HG03025 (cell line): ENCODE data around the gene CCDC167.
A peak's percentile ranks its signal among the peaks of the same experiment; 100 is the strongest.

Experiments
- ATAC-seq: cut with Tn5 transposase; IDR thresholded peaks from one replicate; pipeline ENCODE4 v1.9.1; 2021; ENCODE audit warnings: mild to moderate bottlenecking, moderate library complexity; ENCODE audit not compliant: unreplicated experiment, low FRiP score

CCDC167 gene

DNA sequence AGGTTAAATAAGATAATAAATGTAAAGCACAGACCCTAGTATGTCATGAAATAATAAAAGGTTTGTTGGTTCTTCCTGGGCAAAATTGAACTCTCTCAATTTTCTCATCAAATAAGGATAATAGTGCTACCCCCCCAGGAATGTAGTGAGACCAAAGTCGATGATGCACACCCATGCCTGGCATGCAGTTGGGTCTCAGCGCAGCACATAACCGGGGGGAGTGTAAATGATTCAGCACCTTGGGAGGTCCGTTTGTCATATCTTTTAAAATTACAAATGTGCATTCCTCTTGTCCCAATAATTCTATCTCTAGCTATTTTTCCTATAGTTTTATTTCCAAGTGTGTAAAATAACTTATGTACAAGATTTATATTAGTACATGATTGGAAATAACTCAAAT, 31.3 kb upstream of the CCDC167 start:
- ATAC-seq, result no peak

DNA sequence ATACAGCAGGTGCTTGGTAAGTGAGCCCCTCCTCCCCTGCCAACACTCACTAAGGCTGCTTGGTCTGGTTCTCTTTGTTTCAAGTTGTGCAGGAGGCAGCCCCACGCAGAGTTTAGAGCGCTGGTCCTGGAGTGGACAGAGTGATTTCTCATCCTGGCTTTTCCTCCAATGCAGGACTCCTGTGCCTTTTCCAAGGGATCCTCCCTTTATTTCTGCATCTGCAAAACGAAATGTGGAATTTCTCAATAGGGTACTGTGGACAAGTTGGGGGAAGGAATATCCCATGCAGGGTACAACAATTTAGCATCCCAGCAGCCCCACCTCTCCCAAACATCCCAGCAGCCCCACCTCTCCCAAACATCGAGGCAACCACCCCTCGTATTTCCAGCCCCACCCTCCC, 30.6 kb upstream of the CCDC167 start:
- no peak for ATAC-seq

DNA sequence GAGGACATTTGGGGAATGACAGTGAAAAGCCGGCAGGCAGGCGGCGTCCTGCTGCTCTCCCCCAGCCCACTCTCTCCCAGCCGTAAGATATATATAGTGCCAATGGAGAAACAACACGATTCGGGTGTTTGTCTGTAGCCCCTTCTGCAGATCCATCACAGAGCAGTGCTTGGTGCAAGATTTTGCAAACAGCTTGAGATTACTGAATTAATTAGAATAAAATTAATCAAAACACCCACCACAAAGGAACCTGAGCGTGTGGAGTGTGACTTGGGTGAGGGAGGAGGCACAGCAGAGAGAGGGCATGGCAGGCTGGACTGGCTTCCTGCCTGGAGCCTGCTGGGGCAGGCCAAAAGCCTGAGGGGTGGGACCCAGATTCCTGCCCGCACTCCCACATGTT, 28.8 kb upstream of the CCDC167 start:
- ATAC-seq, result no peak

DNA sequence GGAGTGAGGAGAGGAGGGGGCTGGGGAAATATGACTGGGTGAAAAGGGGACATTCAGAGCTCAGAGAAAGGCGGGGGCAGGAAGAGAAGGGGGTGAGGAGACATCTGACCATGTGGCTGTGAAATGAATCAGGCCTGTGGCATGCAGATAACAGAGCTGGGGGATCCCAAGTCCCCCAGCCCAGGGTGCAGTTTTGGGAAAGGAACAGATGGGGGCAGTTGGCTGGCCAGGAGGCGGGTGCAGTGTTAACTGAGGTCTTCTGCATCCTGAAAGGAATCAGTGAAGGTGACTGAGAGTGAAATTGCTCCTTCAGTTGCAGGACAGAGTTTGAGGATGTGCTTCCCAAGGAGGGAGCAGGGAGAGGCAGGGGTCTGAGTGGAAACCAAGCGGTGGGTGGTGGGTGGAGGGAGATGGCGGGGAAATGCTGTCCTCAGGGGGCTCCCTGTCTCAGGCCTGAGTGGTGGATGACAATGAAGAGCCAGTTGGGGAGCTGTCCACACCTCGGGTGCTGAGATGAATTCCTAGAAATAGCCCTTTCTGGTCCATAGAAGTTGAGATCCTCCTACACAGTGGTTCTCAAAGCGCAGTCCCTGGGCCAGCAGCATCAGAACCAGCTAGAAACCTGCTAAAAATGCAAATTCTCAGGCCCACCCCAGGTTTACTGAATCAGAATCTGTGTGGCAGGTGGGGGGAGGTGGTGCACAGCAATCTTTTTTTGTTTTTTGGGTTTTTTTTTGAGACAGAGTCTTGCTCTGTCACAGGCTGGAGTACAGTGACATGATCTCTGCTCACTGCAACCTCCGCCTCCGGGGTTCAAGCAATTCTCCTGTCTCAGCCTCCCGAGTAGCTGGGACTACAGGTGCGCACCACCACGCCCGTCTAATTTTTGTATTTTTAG, 26.0 kb upstream of the CCDC167 start:
- no peak for ATAC-seq

DNA sequence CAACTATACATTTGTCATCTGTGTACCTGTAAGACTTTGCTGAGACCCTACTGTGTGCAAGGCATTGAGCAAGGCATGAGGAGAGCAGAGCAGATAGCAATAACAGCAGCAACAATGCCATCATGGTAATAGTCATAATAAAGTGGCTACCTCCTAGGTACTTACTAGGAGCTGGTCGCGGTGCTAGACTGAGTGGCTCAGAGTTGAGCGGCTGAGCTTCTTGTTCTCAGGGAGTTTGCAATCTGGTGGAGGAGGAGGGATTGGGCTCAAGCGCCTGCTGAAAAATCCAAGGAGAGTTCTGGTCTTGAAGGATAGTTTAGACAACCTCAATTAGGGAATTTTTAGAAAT, 25.3 kb upstream of the CCDC167 start:
- ATAC-seq, result no peak

DNA sequence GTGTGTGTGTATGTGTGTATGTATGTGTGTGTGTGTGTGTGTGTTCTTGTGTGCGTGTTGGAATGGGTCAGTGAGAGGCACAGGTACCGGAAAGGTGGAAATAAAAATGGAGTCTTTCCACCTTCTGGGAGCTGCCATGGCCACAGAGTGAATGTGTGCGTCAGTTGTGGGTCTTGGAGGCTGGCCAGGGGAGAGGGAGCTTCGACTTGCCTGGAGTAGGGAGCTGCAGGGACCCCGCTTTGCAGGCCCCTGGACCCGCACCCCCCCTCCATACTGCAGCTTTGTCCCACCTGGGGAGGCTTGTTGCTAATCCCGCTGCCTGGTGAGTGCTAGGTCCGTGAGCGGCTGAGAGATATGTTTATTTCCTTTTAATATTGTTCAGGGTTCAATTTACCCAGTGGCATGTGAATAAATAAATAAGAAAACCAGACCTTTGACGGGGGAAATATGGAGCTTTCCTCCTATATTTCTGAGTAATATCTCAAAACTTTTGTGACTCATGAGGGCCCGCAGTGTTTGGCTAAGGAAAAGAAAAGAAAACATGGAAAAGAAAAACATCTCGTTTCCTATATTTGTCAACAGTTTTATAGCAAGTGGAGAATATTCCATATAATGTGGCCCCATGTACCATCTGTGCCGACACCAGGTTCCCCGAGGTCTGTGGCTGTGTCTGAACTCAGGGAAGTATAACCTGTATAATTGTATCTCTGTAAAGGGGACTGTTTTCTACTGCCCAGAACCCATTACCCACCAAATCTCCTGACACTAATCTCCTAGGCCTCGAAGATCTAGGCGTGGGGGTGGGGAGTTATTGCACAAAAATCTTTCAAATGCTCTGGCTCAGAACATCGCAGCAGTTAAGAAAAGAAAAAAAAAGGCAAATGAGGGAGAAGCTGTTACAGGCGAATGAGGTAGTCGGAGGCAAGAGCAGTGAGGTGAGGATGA, 24.6 kb upstream of the CCDC167 start:
- no peak for ATAC-seq

DNA sequence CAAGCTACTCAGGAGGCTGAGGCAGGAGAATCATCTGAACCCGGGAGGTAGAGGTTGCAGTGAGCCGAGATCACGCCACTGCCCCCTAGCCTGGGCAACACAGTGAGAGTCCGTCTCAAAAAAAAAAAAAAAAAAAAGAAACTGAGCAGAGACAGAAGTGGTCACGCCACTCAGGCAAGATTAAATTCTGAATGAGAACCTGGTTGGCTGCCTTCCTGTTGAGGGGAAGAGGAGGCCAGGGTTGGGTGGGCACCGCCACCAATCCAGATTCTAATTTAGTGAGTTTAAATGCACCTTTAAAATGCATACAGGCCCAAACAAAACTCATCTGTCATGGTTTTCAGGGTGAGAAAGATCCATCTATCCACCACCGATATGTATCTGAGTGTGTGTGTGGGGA, 23.7 kb upstream of the CCDC167 start:
- no peak for ATAC-seq

DNA sequence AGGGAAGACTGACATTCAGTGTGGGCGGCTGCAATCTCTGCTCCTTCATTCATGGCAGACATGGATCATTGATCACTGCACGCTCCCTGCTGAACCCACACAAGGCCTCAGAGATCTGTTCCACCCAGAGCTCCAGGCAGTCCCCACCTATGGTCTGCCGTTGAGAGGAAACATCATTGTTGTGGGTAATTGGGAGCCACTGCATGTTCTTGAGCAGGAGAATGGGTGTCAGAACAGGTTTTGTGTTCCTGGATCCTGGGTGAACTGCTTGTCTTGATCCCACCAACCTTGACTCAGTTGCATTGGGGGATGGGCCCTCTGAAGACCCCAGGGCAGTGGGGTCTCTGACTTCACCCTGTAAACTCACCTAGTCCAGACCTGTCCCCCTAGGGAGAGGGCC, 23.1 kb upstream of the CCDC167 start:
- ATAC-seq, result no peak

DNA sequence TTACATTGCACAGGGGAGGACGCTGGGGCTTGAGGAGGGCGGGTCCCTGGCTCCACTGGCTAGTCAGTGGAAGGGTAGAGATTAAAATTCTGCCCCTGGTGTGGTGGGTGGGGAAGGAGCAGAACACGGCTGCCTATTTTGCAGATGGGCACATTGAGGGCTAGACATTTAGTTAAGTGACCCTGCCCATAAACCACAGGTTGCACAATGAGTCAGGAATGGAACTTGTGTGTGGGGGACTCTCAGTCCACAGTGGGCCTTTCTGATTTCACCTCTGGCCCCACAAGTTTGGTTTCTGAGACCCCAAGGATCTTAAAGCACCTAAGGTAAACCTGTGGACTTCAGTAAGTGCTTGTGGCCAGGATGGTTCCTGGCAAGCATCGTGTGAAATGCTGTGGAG, 22.0 kb upstream of the CCDC167 start:
- ATAC-seq, result no peak

DNA sequence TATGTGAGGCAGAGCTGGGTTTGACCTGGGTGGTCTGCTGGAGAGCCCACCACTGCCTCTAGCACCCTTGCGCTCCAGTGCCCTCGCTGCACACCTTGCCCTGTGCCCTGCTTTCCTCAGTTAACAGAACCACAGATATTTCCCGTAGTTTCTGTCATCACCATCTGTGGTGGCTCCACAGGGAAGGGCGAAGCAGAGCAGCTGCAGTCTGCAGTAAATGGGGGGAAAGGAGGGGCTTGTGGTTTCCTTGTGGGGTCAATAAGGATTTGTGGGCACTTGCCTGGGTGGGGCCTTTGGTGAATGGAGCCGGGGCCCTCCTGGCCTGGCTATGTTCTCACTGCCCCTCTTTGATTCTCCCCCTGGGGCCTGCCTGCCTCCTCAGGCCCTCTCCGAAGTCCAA, 21.2 kb upstream of the CCDC167 start:
- no peak for ATAC-seq

DNA sequence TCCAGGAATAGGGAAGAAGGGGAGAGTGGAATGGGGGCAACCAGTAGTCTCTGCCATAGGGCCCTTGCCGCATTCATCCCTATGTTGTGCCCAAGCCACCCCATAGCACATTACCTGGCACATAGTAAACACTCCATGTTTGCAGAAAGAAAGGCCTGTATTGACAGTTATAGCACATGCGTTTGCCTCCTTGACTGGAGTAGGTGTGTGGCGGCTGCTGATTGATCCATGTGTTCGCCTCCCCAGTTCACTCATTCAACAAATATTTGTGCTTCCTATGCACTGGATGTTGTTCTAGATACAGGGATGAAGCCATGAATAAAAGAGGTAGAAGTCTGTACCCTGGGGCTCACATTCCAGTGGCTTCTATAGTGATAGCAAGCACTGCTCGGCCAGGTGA, 19.8 kb upstream of the CCDC167 start:
- ATAC-seq, result no peak

DNA sequence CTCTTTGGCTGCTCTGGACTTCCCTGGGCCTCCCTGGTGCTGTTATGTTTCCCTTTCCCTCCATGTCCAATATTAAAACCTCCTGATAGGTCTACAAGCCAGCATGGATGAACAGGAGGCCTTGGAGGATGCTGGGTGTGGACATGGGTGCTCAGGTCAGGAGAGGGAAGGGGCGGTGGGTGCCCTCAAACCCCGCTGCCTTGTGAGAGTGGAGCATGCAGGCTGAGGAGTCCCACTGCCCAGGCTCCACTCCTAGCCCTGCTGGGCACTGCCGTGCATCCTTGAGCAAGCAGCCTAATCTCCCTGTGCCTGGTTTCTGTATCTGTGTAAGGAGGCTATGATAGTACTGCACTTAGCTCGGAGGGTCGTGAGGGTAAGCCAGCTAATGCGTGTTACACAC, 18.4 kb upstream of the CCDC167 start:
- no peak for ATAC-seq

DNA sequence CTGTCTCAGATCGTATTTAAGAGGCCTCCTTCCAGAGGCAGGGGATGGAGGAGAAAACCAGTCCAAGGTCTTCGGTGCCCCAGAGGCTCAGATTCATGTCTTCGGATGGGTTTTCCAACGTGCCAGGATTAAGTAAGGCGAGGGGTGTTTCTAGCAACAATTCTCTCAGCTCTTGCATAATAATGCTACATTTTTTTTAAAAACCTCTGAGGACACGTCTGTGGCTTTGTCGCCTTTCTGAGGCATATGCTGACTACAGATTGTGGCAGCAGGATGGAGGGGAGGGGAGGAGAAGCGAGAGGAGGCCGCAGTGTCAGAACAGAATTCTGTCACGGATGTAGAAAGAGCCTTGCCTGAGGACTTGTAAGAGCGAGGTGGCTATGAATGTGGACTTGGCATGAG, 17.7 kb upstream of the CCDC167 start:
- peak; percentile 47 for ATAC-seq

DNA sequence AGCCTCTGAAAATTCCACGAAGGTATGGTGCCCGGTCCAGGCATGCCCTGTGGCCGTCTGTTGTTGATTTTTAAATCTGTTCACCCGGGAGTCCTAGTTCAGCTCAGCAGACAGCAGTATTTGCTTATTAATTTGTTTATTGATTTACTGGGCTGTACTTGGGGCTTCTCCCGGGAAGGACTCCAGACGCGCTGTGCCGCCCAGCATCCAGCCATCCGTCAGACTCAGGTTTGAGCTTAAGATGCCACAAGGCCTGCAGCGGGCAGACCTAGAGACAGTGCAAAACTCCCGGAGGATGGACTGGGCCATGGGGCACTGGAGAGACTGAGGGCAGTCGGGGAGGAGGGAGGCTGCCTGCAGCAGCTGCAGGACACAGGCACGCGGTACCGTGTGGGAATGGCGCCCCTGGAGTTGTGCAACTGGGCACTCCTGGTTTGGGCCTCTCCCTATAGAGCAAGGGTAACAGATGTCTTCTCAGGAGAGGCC, 17.3 kb upstream of the CCDC167 start:
- no peak for ATAC-seq

DNA sequence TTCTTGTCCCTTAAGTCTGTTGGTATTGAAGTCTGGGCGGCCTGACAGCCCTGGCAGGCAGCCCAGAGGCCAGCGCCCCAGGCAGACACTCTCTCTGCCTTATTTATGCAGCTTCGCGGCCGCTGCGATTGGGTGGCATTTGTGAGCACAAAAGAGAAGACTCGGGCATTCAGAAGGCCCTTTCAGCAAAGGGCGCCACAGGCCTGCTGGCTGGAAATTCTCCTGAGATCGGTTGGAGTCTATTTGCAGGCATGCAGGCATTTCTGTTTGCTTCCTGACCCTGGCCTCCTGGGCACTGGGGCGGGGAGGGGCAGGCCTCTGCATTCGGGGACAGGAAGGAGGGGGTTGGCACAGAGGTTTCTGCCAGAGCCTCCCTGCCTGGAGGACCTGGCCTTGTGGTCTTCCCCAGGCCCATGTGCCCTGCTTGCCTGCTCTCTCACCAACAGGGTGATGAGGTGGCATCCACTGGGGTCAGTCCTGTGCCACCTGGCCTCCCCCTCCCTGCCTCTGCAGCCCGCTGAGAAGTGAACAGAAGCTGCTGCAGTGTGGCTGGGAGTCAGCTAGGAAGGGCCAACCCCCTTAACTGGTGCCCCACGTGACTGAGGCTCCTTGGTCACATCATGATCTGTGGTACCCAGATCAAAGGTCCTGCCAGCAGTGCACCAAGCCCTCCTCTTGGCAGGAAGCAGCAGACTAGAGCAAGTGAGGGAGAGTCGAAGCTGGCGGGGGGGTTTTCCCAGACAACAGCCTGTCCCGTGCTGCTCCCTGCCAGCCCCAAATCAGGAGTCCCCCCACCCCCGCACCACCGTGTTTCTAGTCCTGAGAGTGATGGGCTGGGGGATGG, 16.6 kb upstream of the CCDC167 start:
- no peak for ATAC-seq

DNA sequence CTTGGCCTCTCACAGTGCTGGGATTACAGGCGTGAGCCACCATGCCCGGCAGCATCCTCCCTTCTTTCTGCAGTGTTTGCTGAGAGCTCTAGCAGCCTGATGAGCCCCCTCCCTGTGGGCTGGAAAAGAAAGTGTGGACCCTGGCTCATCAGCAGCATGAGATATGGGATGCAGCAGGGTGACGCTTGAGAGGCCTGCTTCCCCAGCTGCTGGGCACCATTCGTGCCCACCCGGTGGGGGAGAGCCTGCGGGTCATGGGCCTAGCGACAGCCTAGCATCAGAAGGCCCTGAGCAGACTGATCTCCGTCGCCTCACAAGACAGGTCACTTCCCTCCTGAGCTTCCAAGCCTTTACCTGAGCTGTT, 16.0 kb upstream of the CCDC167 start:
- ATAC-seq, result no peak

DNA sequence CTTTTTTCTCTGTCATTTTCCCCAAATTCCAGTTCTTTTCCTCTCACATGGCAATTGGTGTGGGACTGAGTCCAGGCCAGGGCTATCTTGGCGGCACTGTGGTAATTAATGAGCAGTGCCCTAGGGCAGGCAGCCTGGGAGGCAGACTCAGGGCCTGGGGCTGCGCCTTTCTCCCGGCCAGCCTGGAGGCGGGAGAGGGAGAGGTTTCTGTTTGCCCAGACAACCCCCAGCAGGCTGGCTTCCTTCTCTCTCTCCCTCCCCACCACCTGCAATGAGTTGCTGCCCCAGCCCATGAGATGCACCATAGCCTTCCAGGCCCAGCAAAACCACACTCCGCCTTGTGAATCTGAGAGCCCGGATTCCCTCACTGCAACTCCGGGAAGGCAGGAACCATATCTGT, 15.1 kb upstream of the CCDC167 start:
- no peak for ATAC-seq

DNA sequence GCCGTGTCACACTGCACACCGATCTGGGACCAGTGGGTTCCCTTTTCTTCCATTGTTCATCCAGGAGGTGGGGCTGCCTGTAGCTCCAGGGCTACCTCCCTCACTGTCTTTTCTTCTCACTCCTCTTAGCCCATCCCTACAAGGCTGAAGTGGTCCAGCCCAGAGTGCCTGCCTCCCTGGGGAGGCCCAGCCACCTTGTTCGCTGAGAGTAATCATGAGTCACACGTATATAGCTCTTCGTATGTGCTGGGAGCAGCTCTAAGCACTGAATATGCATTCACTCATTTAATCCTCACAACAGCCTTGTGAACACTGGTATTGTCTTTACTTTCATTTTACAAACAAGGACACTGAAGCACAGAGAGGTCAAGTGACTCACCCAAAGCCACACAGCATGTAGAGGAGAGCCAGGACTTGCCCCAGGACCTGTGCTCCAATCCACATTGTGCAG, 14.7 kb upstream of the CCDC167 start:
- no peak for ATAC-seq

DNA sequence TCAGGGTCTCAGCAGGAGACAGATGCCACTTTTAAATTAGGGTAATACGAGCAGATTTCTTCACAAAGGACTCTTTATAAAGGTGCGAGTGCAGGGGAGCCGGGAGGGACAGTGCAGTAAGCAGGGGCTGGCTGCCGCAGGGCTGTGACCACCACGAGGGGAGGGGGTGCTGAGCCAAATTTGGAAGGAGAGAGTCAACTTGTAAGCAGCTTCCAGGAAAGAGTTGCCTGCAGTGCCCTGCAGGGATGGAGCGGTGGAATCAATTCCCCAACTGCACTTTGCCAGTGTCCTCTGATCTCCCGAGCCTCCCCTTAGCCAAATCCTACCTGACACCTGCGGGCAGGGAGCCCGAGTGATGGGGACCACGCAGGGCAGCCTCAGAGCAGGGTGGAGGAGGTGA, 13.9 kb upstream of the CCDC167 start:
- ATAC-seq, result no peak

DNA sequence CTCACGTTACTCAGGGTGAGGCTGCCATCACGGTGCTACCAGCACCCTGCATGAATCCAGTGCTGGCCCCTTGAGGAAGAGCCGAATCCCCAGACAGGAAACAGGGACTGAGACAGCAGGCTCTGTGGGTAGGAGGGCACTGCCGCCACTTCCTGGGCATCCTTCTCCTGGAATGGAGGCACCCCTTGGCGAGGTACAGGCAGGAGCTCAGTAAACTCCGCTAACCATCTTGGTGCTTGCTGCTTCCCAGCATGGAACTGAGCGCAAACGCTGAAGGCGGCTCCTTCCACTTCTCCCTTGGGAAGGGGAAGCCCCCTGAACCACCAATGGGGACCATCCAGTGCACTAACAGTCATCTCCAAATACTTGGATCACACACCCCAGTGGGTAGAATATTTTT, 13.5 kb upstream of the CCDC167 start:
- no peak for ATAC-seq
